Measurements from ENCODE around the gene ANKRD55.

The ANKRD55 gene

DNA sequence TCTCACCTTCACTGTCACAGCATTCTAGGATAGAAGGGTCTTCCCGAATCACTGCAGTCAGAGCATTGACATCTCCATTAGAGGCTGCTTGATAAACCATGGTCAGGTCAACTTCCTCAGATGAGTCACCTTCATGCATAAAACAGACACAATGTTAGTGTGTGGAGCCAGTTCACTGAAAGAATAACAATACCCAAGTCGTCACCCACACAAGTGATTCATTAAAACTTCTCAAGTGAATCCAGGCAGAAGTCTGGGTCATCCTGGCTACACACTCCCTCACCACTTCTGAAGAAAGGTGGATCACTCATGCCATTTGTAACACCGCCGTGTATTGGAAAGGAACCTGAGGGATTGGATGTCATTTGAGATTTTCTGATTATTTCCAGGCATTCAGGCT is 49.6 kb downstream of the ANKRD55 start (continued):
- TF ChIP-seq ZNF433 (tag by site-specific recombination; IDR thresholded peaks at IDR 0.05; ENCODE audit: low read depth) (no peak), BCL11B (tag by site-specific recombination; IDR thresholded peaks at IDR 0.05; ENCODE audit: low read depth) (no peak), ZNF184 (tag by site-specific recombination; IDR thresholded peaks at IDR 0.05) (peak; percentile 70; the same call in 1 of the 2 replicates)

DNA sequence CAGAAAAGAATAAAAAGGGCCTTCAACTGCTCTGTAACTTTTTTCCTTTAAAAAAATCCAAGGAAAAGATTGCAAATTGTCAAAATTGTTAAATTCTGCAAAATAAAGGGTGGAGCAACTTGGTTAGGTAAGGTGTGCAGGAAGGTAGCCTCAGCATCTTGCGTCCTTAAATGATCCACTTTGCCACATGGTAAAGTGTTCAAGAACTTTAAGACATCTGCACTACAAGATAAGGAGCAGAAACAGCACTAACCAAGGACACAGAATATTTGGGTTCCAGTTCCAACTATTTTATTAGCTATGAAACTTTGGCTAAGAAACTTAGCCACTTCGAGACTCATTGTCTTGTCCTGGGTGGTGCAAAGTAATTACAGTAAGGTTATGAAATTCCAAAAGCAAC is 53.7 kb downstream of the ANKRD55 start:
- CTCF ChIA-PET = interaction anchor here (0.7 to 1.1 kb wide), 3 partner anchors 32 to 876 kb away, joined by 3 read pairs; no protein-coding TSS in a partner anchor
- Histone ChIP-seq H3K4me1 (ENCODE audit: control insufficient read depth, insufficient read depth, low read length) (peaks cover 3% of the 10 kb centered on the region), H3K36me3 (ENCODE audit: control insufficient read depth in 2 of 2, insufficient read depth in 1 of 2, low read length in 2 of 2) (no peaks in the 10 kb centered on the region), H3K27ac (ENCODE audit: extremely low read depth, low read depth, low read length) (no peak overlapping the region), H3K4me3 (ENCODE audit: low read depth, low read length) (no peak overlapping the region), H3K9me3 (ENCODE audit: control insufficient read depth, insufficient read depth, low read depth, low read length) (no peaks in the 10 kb centered on the region)
- POLR2A ChIA-PET = no interaction called here
- TF ChIP-seq ZNF202 (tag by site-specific recombination; IDR thresholded peaks at IDR 0.05; ENCODE audit: borderline replicate concordance) (no peak), GLIS1 (tag by site-specific recombination; IDR thresholded peaks at IDR 0.05) (no peak), ZBTB8A (tag by site-specific recombination; IDR thresholded peaks at IDR 0.05) (no peak), ZNF621 (tag by site-specific recombination; IDR thresholded peaks at IDR 0.05) (no peak), ZNF394 (tag by site-specific recombination; IDR thresholded peaks at IDR 0.05; ENCODE audit: borderline replicate concordance) (no peak), ZNF600 (tag by site-specific recombination; IDR thresholded peaks at IDR 0.05) (no peak), ZNF48 (tag by site-specific recombination; IDR thresholded peaks at IDR 0.05) (no peak)
- TF ChIP-seq, protein P1, sequence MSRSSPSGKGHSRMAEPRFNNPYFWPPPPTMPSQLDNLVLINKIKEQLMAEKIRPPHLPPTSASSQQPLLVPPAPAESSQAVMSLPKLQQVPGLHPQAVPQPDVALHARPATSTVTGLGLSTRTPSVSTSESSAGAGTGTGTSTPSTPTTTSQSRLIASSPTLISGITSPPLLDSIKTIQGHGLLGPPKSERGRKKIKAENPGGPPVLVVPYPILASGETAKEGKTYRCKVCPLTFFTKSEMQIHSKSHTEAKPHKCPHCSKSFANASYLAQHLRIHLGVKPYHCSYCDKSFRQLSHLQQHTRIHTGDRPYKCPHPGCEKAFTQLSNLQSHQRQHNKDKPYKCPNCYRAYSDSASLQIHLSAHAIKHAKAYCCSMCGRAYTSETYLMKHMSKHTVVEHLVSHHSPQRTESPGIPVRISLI (tag by site-specific recombination; IDR thresholded peaks at IDR 0.05) = no peak
- TF ChIP-seq, protein P2, sequence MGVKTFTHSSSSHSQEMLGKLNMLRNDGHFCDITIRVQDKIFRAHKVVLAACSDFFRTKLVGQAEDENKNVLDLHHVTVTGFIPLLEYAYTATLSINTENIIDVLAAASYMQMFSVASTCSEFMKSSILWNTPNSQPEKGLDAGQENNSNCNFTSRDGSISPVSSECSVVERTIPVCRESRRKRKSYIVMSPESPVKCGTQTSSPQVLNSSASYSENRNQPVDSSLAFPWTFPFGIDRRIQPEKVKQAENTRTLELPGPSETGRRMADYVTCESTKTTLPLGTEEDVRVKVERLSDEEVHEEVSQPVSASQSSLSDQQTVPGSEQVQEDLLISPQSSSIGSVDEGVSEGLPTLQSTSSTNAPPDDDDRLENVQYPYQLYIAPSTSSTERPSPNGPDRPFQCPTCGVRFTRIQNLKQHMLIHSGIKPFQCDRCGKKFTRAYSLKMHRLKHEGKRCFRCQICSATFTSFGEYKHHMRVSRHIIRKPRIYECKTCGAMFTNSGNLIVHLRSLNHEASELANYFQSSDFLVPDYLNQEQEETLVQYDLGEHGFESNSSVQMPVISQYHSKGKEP (tag by site-specific recombination; IDR thresholded peaks at IDR 0.05) = no peak
- TF ChIP-seq, protein P3, sequence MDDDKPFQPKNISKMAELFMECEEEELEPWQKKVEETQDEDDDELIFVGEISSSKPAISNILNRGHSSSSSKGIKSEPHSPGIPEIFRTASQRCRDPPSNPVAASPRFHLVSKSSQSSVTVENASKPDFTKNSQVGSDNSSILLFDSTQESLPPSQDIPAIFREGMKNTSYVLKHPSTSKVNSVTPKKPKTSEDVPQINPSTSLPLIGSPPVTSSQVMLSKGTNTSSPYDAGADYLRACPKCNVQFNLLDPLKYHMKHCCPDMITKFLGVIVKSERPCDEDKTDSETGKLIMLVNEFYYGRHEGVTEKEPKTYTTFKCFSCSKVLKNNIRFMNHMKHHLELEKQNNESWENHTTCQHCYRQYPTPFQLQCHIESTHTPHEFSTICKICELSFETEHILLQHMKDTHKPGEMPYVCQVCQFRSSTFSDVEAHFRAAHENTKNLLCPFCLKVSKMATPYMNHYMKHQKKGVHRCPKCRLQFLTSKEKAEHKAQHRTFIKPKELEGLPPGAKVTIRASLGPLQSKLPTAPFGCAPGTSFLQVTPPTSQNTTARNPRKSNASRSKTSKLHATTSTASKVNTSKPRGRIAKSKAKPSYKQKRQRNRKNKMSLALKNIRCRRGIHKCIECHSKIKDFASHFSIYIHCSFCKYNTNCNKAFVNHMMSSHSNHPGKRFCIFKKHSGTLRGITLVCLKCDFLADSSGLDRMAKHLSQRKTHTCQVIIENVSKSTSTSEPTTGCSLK (tag by site-specific recombination; IDR thresholded peaks at IDR 0.05) = no peak
- TF ChIP-seq, protein P4, sequence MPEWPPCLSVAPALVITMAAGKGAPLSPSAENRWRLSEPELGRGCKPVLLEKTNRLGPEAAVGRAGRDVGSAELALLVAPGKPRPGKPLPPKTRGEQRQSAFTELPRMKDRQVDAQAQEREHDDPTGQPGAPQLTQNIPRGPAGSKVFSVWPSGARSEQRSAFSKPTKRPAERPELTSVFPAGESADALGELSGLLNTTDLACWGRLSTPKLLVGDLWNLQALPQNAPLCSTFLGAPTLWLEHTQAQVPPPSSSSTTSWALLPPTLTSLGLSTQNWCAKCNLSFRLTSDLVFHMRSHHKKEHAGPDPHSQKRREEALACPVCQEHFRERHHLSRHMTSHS (tag by site-specific recombination; IDR thresholded peaks at IDR 0.05) = no peak

DNA sequence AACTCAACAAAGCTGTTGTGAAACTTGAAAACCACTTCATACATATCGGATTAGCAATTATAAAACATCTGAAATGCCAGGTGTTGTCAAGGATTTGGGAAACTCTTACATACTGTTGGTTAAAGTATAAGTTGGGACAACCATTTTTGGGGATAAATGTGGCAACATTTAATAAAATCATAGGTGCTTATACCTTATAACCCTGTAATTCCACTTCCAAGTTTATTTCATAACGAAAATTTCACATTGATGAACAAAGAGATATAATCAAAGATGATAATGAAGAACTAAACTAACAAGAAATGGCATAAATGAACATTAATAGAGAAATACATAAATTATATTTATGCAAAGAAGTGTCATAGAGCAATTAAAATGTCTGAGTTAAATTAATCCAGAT is 54.3 kb downstream of the ANKRD55 start:
- H3K4me1 ChIP-seq (ENCODE audit: control insufficient read depth, insufficient read depth, low read length) = peaks cover 3% of the 10 kb centered on the region
- no peaks in the 10 kb centered on the region for H3K9me3 ChIP-seq (ENCODE audit: control insufficient read depth, insufficient read depth, low read depth, low read length)
- ChIA-PET CTCF (interaction anchor here (0.7 kb wide), 1 partner anchor 242 kb away, joined by 3 read pairs; no protein-coding TSS in a partner anchor), POLR2A (no interaction called here)
- no peak overlapping the region for H3K4me3 ChIP-seq (ENCODE audit: low read depth, low read length)
- no peak overlapping the region for H3K27ac ChIP-seq (ENCODE audit: extremely low read depth, low read depth, low read length)
- H3K36me3 ChIP-seq (ENCODE audit: control insufficient read depth in 2 of 2, insufficient read depth in 1 of 2, low read length in 2 of 2) = no peaks in the 10 kb centered on the region
- TF ChIP-seq ZNF112 (tag by site-specific recombination; IDR thresholded peaks at IDR 0.05) (no peak), ZNF274 (IDR thresholded peaks at IDR 0.05; ENCODE audit: low read length) (no peak), ZNF274 (tag by site-specific recombination; IDR thresholded peaks at IDR 0.05; ENCODE audit: borderline replicate concordance) (no peak), SETDB1 (IDR thresholded peaks at IDR 0.05; ENCODE audit: insufficient read length, low read length) (no peak), ZSCAN30 (tag by site-specific recombination; IDR thresholded peaks at IDR 0.05) (no peak), ZNF175 (tag by site-specific recombination; IDR thresholded peaks at IDR 0.05) (no peak), ZNF248 (tag by site-specific recombination; IDR thresholded peaks at IDR 0.05) (no peak), ZSCAN16 (tag by site-specific recombination; IDR thresholded peaks at IDR 0.05) (no peak), BCL11B (tag by site-specific recombination; IDR thresholded peaks at IDR 0.05; ENCODE audit: low read depth) (no peak), GLI4 (tag by site-specific recombination; IDR thresholded peaks at IDR 0.05) (no peak), ZNF132 (tag by site-specific recombination; IDR thresholded peaks at IDR 0.05; ENCODE audit: borderline replicate concordance) (no peak), ZNF473 (tag by site-specific recombination; IDR thresholded peaks at IDR 0.05) (no peak), ZFHX2 (tag by site-specific recombination; conservative IDR thresholded peaks at IDR 0.05) (no peak), ZFP37 (tag by site-specific recombination; IDR thresholded peaks at IDR 0.05) (no peak), WT1 (tag by site-specific recombination; IDR thresholded peaks at IDR 0.05) (no peak)
- TF ChIP-seq, protein P5, sequence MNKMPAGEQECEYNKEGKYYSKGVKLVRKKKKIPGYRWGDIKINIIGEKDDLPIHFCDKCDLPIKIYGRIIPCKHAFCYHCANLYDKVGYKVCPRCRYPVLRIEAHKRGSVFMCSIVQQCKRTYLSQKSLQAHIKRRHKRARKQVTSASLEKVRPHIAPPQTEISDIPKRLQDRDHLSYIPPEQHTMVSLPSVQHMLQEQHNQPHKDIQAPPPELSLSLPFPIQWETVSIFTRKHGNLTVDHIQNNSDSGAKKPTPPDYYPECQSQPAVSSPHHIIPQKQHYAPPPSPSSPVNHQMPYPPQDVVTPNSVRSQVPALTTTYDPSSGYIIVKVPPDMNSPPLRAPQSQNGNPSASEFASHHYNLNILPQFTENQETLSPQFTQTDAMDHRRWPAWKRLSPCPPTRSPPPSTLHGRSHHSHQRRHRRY (tag by site-specific recombination; IDR thresholded peaks at IDR 0.05) = no peak

Data from HEK293 (cell line).